HG02840 (cell line): Measurements from ENCODE around the gene RFX8.
"Not testable (repeated sequence)": the region's sequence is repeated elsewhere in the genome, so short reads cannot be mapped to it uniquely, and the experiment has no call there.

Experiments
- ATAC-seq: cut with Tn5 transposase; IDR thresholded peaks from one replicate; pipeline ENCODE4 v1.9.1; 2021; ENCODE audit warnings: mild to moderate bottlenecking, moderate library complexity, moderate number of reproducible peaks; ENCODE audit not compliant: unreplicated experiment, low FRiP score

The RFX8 gene

DNA sequence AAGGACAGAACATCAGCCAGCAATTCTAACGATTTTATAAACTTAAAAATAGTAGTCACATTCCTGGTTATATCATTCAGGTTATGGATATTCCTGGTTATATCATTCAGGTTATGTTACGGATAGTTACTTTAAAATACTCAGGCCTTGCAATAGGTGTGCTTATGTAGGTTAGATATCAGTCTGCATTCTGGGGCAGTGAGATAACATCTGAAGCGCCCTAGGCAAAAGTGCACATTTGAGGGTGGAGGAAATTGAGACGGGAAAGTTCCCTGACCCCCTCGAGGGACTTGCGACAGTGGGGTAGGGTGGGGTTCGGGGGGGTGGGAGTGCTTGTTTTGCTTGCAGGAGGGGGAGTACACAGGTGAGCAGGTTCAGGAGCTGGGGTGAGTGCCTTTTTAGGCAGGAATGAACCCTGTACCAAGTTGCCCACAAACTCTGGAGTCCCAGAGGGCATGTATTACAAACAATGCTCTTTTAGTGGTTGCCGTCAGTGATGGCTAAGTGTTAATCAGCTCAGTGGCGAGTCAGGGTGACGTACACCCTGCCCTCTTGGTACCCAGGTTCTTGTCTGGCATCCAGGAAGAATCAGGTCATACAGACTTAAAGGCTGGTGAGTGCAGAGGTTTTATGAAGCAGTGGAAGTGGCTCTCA is 119.4 kb downstream of the RFX8 start:
- no peak for ATAC-seq

GRCh38 chr2:101354420-101355311 is 120.2 kb downstream of the RFX8 start:
- no peak for ATAC-seq

DNA sequence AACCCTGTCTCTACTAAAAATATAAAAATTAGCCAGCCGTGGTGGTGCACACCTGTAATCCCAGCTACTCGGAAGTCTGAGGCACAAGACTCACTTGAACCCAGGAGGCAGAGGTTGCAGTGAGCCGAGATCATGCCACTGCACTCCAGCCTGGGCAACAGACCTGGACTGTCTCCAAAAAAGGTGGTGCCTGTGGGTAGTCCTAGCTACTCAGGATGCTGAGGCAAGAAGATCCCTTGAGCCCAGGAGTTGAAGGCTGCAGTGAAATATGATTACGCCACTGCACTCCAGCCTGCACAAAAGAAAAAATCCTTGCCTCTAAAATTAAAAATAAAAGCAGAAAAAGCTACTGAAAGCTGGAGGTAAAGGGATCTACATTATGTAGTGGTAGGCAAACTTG is 122.3 kb downstream of the RFX8 start:
- not testable (repeated sequence) for ATAC-seq

- ATAC-seq = no peak
Measured at GRCh38 chr2:101351207-101351606, 123.7 kb downstream of the RFX8 start.

GRCh38 chr2:101349893-101350662 is 124.8 kb downstream of the RFX8 start:
- no peak for ATAC-seq

GRCh38 chr2:101348883-101349282 is 126.0 kb downstream of the RFX8 start:
- ATAC-seq = no peak
